ENCODE measurements around the gene SH2D4B.

GRCh38 chr10:80590585-80591125 lies 53.0 kb downstream of the SH2D4B start:
- TF ChIP-seq CTCF (IDR thresholded peaks at IDR 0.05) (no peak), EP300 (IDR thresholded peaks at IDR 0.05) (no peak), POLR2AphosphoS5 (IDR thresholded peaks at IDR 0.05) (no peak)
